HG03460 (cell line): ENCODE data around the gene ANKRD63.

Experiments
- ATAC-seq: cut with Tn5 transposase; IDR thresholded peaks from one replicate; pipeline ENCODE4 v1.9.1; 2021; ENCODE audit not compliant: unreplicated experiment

ANKRD63 gene

DNA sequence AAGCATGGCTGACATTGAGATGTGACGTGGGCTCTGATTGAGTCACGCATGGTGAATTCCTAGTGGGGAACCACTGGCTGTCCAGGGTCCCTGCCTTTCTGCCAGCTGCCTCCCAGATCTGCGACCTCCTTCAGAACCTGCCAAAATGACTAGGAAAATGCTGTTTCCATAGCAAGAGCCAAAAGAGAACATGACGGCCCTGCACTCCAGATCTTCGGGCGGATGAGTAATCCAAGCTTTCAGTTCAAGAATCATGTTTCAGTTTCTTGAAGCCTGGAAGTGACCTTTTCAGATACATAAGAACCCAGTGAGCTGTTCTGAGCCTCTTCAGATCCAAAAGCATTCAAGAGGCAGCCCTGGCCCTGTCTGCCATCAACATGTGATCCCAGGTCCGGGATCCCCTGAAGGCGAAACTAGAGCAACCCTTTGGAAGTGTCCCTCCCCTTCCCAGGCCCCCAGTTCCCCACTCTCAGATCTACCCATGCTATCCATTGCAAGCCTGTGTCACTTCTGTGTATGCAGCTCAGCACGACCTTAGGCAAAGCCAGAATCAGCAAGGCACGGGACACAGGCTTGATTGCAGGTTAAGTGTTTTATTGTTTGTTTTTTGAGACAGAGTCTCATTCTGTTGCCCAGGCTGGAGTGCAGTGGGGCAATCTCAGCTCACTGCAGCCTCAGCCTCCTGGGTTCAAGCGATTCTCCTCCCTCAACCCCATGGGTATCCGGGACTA lies 19.7 kb downstream of the ANKRD63 start:
- ATAC-seq: no peak

DNA sequence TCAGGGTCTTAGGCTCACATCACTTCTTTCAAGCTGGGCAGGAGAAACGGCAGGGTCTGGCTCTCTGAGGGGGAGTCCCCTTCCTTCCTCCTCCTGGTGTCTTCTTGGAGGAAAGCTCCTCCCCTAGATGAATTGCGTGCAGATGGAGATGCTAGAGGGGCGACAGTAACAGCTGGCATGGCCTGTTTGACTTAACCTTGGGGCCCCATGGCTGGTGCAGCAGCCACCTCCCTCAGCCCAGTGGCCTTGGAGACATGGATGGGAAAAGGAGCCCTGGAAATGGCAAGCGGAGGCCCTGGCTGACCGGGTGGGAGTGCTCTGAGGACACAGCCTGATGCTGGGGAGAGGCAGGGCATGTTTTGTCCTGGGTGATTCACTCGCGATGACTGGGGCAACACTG lies 23.8 kb downstream of the ANKRD63 start:
- ATAC-seq: no peak

DNA sequence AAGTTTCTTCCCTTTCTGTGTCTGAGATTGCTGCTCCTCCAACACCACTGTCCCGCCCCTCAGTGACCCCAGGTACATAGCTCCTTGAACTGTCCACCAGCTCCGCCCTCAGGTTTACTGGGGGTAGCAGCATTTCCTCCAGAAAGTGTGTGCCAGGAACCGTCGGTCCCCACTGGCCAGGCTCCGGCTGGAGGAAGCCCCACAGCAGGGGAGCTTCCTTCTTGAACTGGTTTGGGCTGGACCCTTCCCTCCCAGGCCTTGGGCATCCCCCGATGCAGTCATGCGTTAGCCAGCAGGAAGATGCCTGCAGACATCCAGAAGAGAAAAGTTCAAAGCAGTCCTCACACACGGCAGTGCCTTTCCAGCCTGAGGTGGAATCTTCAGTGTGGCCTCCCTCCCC lies 24.3 kb downstream of the ANKRD63 start:
- ATAC-seq: no peak

DNA sequence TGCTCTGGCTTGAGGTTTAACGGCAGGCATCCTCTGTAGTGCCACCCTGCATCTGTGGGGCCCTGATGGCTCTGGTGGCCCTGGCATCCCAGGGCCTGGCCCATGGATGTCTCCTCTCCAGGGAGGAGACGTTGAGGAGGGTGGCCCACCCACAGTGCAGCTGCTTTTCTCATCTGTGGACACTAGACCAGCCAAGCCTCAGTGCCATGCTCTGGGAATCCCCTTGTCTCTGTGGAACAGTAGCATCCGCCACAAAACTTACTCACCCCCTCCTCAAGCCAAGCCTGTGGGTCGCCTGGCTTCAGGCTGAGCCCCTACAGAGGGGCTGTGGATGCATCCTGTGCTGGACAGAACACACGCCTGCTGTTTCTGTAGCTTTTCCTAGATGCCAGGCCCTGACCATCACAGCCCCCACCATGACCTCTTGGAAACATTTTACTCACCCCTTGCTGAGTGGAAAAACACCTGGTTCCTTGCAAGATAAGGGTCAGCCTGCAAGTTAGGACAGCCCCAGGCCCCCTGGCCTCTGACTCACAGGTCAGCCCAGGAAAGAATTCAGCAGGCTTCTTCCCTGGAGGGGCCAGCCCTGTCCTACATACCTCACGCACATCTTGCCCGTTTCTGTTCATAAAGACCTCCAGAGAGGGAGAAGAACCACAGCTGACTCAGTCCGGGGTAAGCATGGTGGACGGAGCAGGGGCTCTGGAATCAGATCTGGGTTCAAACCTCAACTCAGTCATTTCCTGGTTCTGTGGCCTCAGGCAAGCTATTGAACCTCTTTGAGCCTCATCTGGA lies 25.0 kb downstream of the ANKRD63 start:
- ATAC-seq: no peak

DNA sequence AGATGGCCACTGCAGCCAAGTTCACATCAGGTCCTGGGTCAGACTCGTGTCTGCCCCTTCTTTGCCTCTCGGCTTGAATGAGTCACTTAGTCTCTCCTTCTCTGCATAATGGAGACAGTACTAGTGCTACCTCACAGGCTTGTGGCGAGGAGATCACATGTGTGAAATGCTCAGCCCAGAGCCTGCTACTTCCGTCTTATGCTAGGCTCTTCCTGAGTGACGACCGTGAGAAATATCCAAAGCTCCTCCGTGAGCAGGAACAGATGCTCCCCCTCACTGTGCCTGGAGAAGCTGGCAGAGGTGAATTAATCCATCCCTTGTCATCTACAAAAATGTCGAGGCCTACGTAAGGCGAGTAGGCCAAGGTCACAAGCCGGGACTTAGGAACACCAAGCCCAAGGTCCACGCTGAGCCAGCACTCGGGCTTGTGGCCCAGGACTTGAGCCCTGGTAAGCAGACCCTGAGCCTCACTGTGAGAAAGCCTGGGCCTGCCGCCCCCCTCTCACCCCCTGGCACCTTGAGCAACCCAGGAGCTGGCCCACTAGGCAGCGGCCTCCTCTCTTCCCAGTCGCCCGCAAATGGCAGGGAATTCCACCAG lies 26.1 kb downstream of the ANKRD63 start:
- no peak for ATAC-seq

DNA sequence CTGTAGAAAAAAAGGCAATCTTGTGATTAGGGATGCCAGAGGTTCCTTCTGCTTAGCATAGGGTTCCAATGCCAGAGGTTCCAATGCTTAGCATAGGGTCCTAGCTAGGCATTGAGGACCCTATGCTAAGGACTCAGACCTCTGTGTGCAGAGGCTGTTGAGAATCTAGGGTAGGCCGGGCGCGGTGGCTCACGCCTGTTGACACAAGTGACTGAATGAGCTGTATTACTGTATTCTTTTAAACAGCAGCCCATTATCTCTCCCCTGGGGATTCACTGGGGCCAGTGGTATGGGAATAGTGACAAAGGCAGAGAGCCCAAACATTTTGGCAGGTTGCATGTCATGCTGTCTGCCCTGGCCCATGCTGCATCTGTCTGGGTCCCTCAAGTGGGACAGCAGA lies 27.8 kb downstream of the ANKRD63 start:
- ATAC-seq: no peak

DNA sequence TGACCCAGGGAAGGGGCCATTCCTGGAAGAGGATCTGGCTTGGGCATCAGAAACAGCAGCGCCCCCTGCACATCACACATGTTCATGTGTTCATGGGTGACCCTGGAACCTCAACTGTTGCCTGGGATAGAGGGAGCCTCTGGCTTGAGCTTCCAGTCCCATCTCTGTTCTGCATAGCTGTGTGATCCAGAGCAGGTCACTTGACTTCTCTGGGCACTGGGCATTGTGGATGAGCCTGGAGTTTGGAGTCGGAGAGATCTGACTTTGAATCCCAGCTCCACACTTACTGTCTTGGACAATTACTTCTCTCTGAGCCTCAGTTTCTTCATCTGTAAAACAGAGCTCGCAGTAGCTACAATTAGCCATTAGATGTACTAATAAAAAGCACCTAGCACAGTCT lies 28.4 kb downstream of the ANKRD63 start:
- ATAC-seq: no peak

DNA sequence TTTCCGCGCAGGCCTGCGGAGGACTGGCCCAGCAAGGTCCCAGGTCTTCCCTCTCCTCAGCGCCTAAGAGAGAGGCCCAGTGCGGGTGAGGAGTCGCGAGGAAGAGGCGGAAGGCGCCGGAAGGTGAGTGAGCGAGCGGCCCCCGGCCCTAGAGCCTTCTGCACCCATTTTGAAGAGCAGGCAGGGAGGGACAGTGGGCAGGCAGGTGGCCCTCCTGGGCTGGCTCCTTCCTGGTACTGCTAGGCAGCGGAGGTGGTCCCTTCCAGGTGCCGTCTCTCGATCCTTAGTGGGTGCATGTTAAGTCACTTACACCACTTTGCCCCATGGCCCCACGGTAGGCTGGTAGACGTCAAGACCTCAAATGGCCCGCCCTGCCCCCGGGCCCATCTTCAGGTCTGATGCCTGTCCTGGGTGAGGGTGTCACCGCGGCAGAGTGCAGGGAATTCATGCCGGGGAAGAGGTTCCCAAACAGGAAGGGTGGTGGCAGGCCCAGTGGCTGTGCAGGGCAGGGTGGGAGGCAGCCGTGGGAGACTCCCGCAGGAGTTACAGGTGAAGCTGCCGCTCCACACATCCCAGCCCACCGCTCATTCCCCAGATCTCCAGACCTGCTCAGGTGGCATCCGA lies 29.6 kb downstream of the ANKRD63 start:
- no peak for ATAC-seq

DNA sequence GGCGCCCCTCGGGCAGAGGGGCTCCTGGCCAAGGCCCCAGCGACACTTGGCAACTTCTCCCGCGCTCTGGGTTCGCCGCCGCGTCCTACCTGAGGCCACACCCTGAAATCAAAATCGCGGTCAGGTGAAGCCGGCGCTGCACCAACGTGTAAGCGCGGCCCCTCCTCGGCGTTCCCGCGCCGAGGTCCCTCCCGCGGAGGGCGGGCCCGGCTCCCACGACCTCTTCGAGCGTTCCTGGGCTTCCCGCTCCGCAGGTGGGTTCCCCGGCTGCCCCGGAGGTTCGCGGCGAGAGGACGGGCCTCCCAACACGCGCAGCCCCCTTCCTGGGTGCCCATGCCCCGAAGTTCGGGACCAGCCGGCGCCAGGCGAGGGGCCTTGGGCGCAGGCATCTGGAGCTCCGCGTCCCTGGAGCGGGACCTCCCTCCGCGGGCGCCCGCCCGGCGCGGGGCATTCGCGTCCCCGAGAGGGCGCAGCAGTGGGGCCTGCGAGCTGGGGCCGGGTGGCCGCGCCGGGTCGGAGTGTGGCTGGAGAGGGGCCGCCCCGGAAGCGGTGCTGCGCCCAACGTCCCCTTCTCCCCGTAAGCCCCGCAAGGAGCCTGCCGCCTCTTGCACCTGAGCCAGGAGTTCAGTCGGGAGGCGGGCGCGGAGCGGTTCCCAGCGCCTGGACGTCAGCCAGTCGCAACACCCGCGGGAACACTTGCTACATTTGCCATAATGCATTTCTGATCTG lies 30.3 kb downstream of the ANKRD63 start:
- ATAC-seq: no peak

DNA sequence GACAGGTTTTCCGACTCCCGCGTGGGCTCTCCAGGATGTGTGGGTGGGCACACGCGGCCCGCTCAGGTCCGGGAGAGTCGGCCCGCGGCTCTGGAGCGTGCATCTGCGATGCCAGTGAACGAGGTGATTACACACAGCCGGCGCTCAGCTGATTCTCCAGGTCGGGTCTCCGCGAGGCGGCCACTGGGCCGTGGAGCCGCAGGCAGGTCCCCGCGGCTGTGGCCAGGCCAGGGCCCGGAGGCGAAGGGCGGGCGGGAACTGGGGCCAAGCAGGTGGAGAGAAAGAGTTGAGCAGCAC lies 30.8 kb downstream of the ANKRD63 start:
- ATAC-seq: no peak

DNA sequence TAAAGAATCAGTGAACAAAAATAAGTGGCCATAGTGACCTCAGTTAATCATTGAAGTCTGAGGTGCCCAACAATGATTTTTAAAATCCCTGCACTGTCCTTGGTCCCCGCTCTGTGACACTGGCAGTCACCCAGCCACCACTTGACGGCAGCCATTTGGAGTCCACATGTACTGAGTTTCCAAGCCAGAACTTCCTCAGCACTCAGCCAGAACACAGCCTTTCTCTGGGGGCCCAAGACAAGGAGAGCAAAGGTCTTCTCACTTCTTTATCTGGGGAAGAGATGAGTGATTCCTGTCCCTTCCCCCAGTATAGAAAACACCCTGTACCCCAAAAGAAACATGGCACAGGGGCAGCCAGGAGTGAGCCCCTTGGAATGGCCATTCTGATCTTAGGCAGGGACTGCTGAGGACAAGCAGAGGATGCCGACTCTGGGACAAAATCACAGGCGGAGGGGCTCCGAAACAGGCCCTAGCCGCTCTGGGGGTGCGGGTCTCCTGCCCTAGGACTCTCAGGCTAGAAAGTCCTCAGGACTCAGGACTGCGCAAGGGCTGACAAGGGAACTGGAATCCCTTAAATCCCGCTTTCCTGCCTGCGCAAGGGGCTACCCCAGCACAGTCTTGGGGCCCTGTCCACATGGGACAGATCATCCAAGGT lies 31.3 kb downstream of the ANKRD63 start:
- ATAC-seq: no peak

DNA sequence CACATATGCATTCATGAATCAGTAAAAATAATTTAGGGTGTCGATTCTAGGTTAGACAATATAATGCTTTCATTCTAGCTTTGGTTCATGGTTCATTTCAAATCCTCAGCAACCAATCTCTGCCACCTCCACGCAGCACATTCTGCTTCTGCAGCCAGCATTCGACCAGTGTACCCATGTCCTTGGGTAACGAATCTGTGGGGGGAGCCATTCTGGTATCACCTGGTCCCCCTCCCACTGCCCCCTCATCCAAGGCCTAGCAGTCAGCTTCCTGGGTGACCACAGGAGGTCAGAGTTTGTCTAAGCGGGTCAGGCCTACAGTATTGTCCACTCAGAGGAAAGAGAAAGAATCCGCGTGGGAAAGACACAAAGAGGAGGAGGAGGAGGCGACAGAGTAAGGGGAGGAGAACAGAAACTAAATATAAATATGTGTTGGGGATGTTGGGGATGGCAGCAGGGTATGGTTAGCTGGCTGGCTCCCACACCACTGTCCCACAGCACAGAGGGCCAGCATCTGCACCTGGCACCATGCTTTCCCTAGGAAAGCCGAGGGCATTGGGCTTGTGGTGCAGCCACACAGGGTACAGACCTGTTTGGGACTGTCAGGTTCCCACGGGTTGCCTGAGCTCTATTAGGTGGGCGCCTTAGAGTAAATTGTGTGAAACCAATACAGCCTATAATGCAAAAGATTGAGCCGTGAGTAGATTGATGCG lies 31.9 kb downstream of the ANKRD63 start:
- ATAC-seq: no peak

DNA sequence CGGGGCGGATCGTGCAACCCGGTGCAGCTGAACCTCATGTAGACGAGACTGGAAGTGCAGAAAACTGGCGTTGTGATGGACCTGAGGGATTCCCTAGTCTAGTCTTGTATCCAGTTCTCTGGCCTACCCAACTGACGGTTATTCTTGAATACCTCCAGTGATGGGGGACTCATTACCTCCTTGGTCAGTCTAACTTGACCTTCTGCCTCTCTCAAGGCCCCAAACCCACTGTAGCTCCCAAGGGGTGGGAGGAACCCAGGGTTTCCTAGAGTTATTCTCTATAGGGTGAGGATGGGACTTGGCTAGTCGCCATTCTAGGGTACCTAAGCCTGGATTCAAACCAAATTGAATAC lies 32.6 kb downstream of the ANKRD63 start:
- ATAC-seq: no peak

DNA sequence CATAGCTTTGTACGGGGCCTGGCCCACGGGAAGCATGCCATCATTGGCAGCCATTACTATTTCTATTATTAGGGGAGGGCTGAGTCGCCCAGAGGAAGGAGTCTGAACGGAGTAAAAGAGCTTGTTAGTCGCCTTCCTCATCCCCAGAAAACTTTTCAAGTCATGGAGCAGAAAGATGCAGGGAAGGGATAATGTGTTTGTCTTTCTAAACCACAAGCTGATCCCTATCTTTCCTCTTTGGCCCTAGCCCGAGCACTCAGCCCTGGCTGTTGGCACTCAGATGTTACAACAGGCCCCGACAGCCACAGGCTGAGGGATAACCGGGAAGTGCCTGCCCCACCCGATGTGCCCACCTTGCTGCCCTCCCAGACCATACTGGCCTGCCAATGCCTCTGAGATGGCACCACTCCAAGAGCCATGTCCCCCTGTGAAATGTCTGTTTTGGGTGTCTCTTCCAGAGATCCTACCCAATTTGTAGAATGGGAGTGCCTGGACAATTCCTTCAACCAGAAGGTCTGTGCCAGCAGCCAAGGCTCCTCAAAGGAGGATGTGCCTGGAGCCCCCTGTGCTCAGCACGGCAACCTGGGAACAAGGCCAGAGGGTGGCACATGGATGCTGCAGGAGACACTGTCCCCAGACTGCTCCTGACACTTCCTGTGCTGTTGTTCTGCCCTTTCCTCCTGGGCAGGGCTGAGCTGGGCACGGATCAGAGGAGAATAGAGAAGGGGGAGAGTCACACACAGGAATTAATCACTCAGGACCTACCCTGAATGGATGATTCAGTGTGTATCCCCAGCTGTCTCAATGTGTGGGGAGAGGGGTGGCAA lies 33.2 kb downstream of the ANKRD63 start:
- no peak for ATAC-seq

DNA sequence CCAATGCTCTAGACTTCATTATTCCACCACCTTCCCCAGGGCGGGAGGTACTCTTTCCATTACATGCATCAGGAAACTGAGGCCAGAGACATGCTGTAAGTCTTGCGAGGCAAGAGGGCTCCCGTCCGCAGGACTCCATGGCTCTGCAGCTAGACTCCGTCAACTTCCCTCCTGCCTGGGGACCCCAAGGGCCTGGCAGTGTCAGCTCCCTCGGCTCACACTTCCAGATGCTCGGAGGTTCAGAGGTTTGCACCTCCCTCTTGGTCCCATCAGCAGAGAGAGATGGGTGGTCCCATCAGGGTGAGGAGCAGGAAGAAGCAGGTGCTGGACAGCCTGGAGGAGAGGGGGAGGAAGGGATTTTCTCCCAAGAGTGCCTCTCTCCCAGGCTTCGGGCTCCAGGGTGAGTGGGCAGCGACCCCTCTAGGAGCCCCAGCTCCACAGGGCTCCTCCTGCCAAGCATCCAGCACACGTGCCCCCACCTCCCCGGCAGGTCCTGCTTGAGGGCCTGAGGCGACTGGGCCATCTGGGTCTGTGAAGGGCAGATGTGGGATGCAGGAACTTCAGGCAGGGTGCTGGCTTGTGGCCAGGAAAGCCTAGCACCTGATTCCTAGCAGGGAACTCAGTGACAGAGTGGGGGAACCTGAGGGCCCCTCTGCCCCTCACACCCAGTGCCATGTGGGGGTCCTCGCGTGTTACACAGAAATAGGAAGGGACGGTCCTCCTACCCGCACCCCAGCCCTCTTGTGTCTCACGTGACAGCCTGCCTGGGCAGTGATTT lies 34.7 kb downstream of the ANKRD63 start:
- ATAC-seq: no peak

DNA sequence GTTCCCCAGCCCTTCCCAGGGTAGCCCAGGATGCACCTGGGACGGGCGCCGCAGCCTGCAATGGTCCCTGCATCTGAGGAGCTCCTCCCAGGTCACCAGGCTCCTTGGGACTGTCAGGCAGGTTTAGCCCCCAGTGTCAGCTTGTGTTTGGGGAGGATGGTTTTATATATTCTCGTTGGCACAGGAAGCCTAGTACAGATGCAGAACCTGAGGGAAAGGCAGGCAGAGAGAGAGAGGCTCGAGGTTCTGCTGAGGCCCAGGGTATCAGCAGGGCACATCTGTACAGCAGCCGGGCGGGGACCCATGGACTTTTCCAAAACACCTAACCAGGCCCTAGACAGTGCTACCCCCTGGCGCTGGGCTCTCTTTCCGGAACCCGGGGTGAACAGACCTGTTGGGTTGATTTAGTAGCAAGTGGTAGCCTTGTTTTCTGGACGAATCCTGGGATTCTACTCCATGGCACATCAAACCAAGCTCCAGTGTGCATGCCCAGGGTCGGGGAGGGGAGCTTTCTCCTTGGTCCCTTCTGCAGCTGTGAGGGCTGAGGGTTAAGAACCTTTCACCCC lies 35.4 kb downstream of the ANKRD63 start:
- ATAC-seq: no peak

DNA sequence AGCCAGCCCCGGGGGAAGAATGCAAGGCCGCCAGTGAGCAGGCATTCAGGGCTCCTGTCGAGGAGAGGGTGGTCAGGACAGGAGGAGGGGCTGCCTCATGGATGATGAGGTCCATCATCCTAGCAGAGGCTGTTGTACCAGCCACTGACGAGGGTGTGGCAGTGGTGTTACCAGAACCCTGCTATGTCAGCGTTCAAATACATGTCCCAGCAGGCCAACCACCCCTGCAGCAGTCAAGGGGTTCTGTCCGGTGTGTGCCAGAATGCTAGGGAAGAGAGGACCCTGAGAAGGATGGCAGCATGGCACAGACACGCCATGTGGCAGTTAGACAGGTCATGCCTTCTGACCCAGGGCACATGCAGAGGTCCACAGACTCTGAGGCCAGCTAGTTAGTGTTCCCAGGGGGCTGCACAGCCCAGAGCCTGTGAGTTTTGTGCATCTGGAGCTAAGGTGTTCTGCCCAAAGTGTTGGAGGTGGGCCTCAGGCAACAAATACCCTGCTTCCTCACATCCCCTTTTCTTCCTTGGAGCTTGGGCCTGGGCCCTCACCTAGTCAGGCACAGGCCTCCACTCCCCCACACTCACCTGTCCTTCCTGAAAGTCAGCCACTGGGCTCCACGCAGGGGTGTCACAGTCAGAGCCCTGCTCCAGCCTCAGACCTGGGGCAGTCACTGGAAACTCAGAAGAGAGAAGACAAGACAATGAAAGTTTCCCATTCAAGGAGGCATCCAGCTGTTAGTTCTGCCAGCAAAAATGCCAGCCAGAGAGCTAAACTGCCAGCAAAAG lies 36.2 kb downstream of the ANKRD63 start:
- ATAC-seq: no peak
